ENCODE data around the gene PRDM15. TPM values are rescaled to one million over a fixed set of nuclear protein-coding genes. Genes with fewer than 3 reads are reported as not detected.

PRDM15 gene
- total RNA-seq, 1 experiment from 2014 or later = 10.4 TPM

GRCh38 chr21:41813226-41813625, 65.9 kb downstream of the PRDM15 start:
- Mint-ChIP-seq H3K9me3 (ENCODE audit: low read depth, unreplicated experiment) (no peaks in the 10 kb centered on the region), H3K4me3 (ENCODE audit: low read depth, unreplicated experiment) (no peak overlapping the region), H3K36me3 (ENCODE audit: insufficient read depth, unreplicated experiment) (no peaks in the 10 kb centered on the region), H3K4me1 (ENCODE audit: low read depth, unreplicated experiment) (no peaks in the 10 kb centered on the region), H3K27me3 (ENCODE audit: unreplicated experiment) (no peaks in the 10 kb centered on the region), H3K27ac (ENCODE audit: unreplicated experiment) (no peak overlapping the region)
- BruUV-seq (replicated peaks) = no TSS peak
- DNase-seq = no peak
- TF ChIP-seq CTCF (IDR thresholded peaks at IDR 0.05; ENCODE audit: unreplicated experiment) = no peak
- CTCF ChIA-PET = no interaction called here
- intact Hi-C loops (cut with micrococcal nuclease; ENCODE audit: unreplicated experiment) = no loop called here

- no peak for DNase-seq
- no TSS peak for BruUV-seq (replicated peaks)
- no peaks in the 10 kb centered on the region for H3K36me3 Mint-ChIP-seq (ENCODE audit: insufficient read depth, unreplicated experiment)
- no peak overlapping the region for H3K27ac Mint-ChIP-seq (ENCODE audit: unreplicated experiment)
- no peaks in the 10 kb centered on the region for H3K27me3 Mint-ChIP-seq (ENCODE audit: unreplicated experiment)
- CTCF ChIA-PET = no interaction called here
- no peak for TF ChIP-seq CTCF (IDR thresholded peaks at IDR 0.05; ENCODE audit: unreplicated experiment)
- intact Hi-C loops (cut with micrococcal nuclease; ENCODE audit: unreplicated experiment) = no loop called here
- H3K4me3 Mint-ChIP-seq (ENCODE audit: low read depth, unreplicated experiment) = no peak overlapping the region
- H3K4me1 Mint-ChIP-seq (ENCODE audit: low read depth, unreplicated experiment) = no peaks in the 10 kb centered on the region
- no peaks in the 10 kb centered on the region for H3K9me3 Mint-ChIP-seq (ENCODE audit: low read depth, unreplicated experiment)
Measured at GRCh38 chr21:41812679-41813078, 66.5 kb downstream of the PRDM15 start.

GRCh38 chr21:41810597-41810932, 68.6 kb downstream of the PRDM15 start:
- no peak overlapping the region for H3K27ac Mint-ChIP-seq (ENCODE audit: unreplicated experiment)
- H3K36me3 Mint-ChIP-seq (ENCODE audit: insufficient read depth, unreplicated experiment) = no peaks in the 10 kb centered on the region
- H3K27me3 Mint-ChIP-seq (ENCODE audit: unreplicated experiment) = no peaks in the 10 kb centered on the region
- H3K4me1 Mint-ChIP-seq (ENCODE audit: low read depth, unreplicated experiment) = no peaks in the 10 kb centered on the region
- BruUV-seq (replicated peaks) = no TSS peak
- no peak for DNase-seq
- no peak for TF ChIP-seq CTCF (IDR thresholded peaks at IDR 0.05; ENCODE audit: unreplicated experiment)
- CTCF ChIA-PET = no interaction called here
- intact Hi-C loops (cut with micrococcal nuclease; ENCODE audit: unreplicated experiment) = no loop called here
- no peak overlapping the region for H3K4me3 Mint-ChIP-seq (ENCODE audit: low read depth, unreplicated experiment)
- no peaks in the 10 kb centered on the region for H3K9me3 Mint-ChIP-seq (ENCODE audit: low read depth, unreplicated experiment)

- no peak overlapping the region for H3K4me3 Mint-ChIP-seq (ENCODE audit: low read depth, unreplicated experiment)
- CTCF ChIA-PET = no interaction called here
- H3K27ac Mint-ChIP-seq (ENCODE audit: unreplicated experiment) = no peak overlapping the region
- no peaks in the 10 kb centered on the region for H3K9me3 Mint-ChIP-seq (ENCODE audit: low read depth, unreplicated experiment)
- no peaks in the 10 kb centered on the region for H3K4me1 Mint-ChIP-seq (ENCODE audit: low read depth, unreplicated experiment)
- BruUV-seq (replicated peaks) = no TSS peak
- H3K27me3 Mint-ChIP-seq (ENCODE audit: unreplicated experiment) = no peaks in the 10 kb centered on the region
- DNase-seq = no peak
- no peaks in the 10 kb centered on the region for H3K36me3 Mint-ChIP-seq (ENCODE audit: insufficient read depth, unreplicated experiment)
- no peak for TF ChIP-seq CTCF (IDR thresholded peaks at IDR 0.05; ENCODE audit: unreplicated experiment)
- intact Hi-C loops (cut with micrococcal nuclease; ENCODE audit: unreplicated experiment) = no loop called here
Measured at GRCh38 chr21:41809891-41810596, 69.1 kb downstream of the PRDM15 start.

All from Calu3 (cell line).